Loucy (cell line): Measurements from ENCODE around the gene PLXNB3.
"Not testable (repeated sequence)": the region's sequence is repeated elsewhere in the genome, so short reads cannot be mapped to it uniquely, and the experiment has no call there.

Source experiments
- H2AFZ ChIP-seq: fragments of 200-600 bp; sonication (generic); 2 replicates; pipeline ENCODE4 v1.6.0; 2016; ENCODE audit warnings: antibody characterized with exemption, mild to moderate bottlenecking, low read length, moderate library complexity
- H3F3A ChIP-seq: fragments of 200-600 bp; 2 replicates; pipeline ENCODE4 v1.6.0; 2016; ENCODE audit warnings: antibody characterized with exemption, low read depth, mild to moderate bottlenecking
- H3K27me3 ChIP-seq: fragments of 200-600 bp; sonication (generic); 2 replicates; pipeline ENCODE4 v1.6.1; 2014; ENCODE audit warnings: low read length, mild to moderate bottlenecking; ENCODE audit not compliant: insufficient read depth, poor library complexity, severe bottlenecking
- H3K36me3 ChIP-seq: fragments of 200-600 bp; sonication (generic); 2 replicates; pipeline ENCODE4 v1.6.1; 2016; ENCODE audit warnings: low read length; ENCODE audit not compliant: insufficient read depth
- H3K4me1 ChIP-seq: fragments of 200-600 bp; sonication (generic); 2 replicates; pipeline ENCODE4 v1.5.1; 2014; ENCODE audit warnings: low read length, mild to moderate bottlenecking; ENCODE audit not compliant: insufficient read depth, poor library complexity, severe bottlenecking
- H3K4me2 ChIP-seq: fragments of 200-600 bp; sonication (generic); 2 replicates; pipeline ENCODE4 v1.6.0; 2014; ENCODE audit warnings: antibody characterized with exemption, low read length, low read depth, mild to moderate bottlenecking; ENCODE audit not compliant: poor library complexity, severe bottlenecking
- H3K4me3 ChIP-seq: fragments of 200-600 bp; sonication (generic); 2 replicates; pipeline ENCODE4 v1.5.1; 2014; ENCODE audit warnings: low read length, mild to moderate bottlenecking, mixed read lengths; ENCODE audit not compliant: poor library complexity, severe bottlenecking
- H3K79me2 ChIP-seq: fragments of 200-600 bp; sonication (generic); 2 replicates; pipeline ENCODE4 v1.6.1; 2014; ENCODE audit warnings: low read length; ENCODE audit not compliant: insufficient read depth
- H3K9ac ChIP-seq: fragments of 200-600 bp; sonication (generic); 2 replicates; pipeline ENCODE4 v1.6.0; 2014; ENCODE audit warnings: mild to moderate bottlenecking, low read depth, low read length, moderate library complexity; ENCODE audit not compliant: poor library complexity, severe bottlenecking
- H3K9me2 ChIP-seq: fragments of 200-600 bp; sonication (generic); replicated peaks from 2 replicates; pipeline ENCODE4 v1.6.1; 2016; ENCODE audit warnings: low read depth, low read length, mixed read lengths
- H3K9me3 ChIP-seq: fragments of 200-600 bp; sonication (generic); 2 replicates; pipeline ENCODE4 v1.6.1; 2014; ENCODE audit warnings: mild to moderate bottlenecking, antibody characterized with exemption, low read length, low read depth; ENCODE audit not compliant: insufficient read depth
- H4K20me1 ChIP-seq: fragments of 200-600 bp; sonication (generic); 2 replicates; pipeline ENCODE4 v1.6.0; 2014; ENCODE audit warnings: antibody characterized with exemption, low read length, mild to moderate bottlenecking; ENCODE audit not compliant: insufficient read depth, poor library complexity, severe bottlenecking
- CTCF ChIP-seq: fragments of 200-600 bp; sonication (generic); conservative IDR thresholded peaks from 2 replicates; pipeline ENCODE4 v1.5.1; 2014; ENCODE audit warnings: mild to moderate bottlenecking, antibody characterized with exemption, low read length
- EZH2phosphoT487 ChIP-seq: fragments of 200-600 bp; IDR thresholded peaks from 2 replicates; pipeline ENCODE4 v1.6.1; 2018; ENCODE audit warnings: antibody characterized with exemption, mild to moderate bottlenecking, moderate library complexity, borderline replicate concordance

The PLXNB3 gene

GRCh38 chrX:153739754-153740486 is 24.1 kb upstream of the PLXNB3 start:
- no peak for TF ChIP-seq CTCF
- no peak for TF ChIP-seq EZH2phosphoT487
- Histone ChIP-seq H4K20me1 (no peaks in the 10 kb centered on the region), H3K9me2 (no peaks in the 10 kb centered on the region), H3K9me3 (no peaks in the 10 kb centered on the region), H3K36me3 (no peaks in the 10 kb centered on the region), H3K4me3 (no peak overlapping the region), H2AFZ (no peak overlapping the region), H3K9ac (no peak overlapping the region), H3K4me2 (no peak overlapping the region), H3K27me3 (no peaks in the 10 kb centered on the region), H3K79me2 (no peaks in the 10 kb centered on the region), H3K4me1 (peaks cover 9% of the 10 kb centered on the region), H3F3A (no peaks in the 10 kb centered on the region)

- Histone ChIP-seq H3K9me3 (no peaks in the 10 kb centered on the region), H3K27me3 (no peaks in the 10 kb centered on the region), H3K9me2 (no peaks in the 10 kb centered on the region), H3K9ac (no peak overlapping the region), H3K79me2 (no peaks in the 10 kb centered on the region), H4K20me1 (no peaks in the 10 kb centered on the region), H3K4me2 (no peak overlapping the region), H3K36me3 (no peaks in the 10 kb centered on the region), H2AFZ (no peak overlapping the region), H3K4me3 (no peak overlapping the region), H3K4me1 (peaks cover 5% of the 10 kb centered on the region), H3F3A (no peaks in the 10 kb centered on the region)
- TF ChIP-seq CTCF (no peak), EZH2phosphoT487 (no peak)
Measured at GRCh38 chrX:153740631-153741222, 23.3 kb upstream of the PLXNB3 start.

GRCh38 chrX:153741446-153741845 is 22.6 kb upstream of the PLXNB3 start:
- Histone ChIP-seq H3F3A (no peaks in the 10 kb centered on the region), H3K4me2 (no peak overlapping the region), H3K79me2 (no peaks in the 10 kb centered on the region)

GRCh38 chrX:153742111-153742510 is 21.9 kb upstream of the PLXNB3 start:
- not testable (repeated sequence) for H3K4me1 ChIP-seq, H3K4me2 ChIP-seq, H3K9me3 ChIP-seq, H3K9ac ChIP-seq, H3K9me2 ChIP-seq, H3K36me3 ChIP-seq, H4K20me1 ChIP-seq, H3K4me3 ChIP-seq, H3F3A ChIP-seq, H3K27me3 ChIP-seq, H3K79me2 ChIP-seq, H2AFZ ChIP-seq

More at GRCh38 chrX:153741446-153741845, 22.6 kb upstream of the PLXNB3 start:
- H4K20me1 ChIP-seq, result no peaks in the 10 kb centered on the region
- H3K27me3 ChIP-seq, result no peaks in the 10 kb centered on the region
- H3K4me1 ChIP-seq, result peaks cover 5% of the 10 kb centered on the region
- no peak overlapping the region for H3K4me3 ChIP-seq
- H3K9me2 ChIP-seq, result no peaks in the 10 kb centered on the region
- no peak overlapping the region for H2AFZ ChIP-seq
- H3K9ac ChIP-seq, result no peak overlapping the region
- H3K9me3 ChIP-seq, result no peaks in the 10 kb centered on the region
- TF ChIP-seq EZH2phosphoT487 (no peak), CTCF (no peak)
- no peaks in the 10 kb centered on the region for H3K36me3 ChIP-seq

GRCh38 chrX:153742796-153743467 is 21.1 kb upstream of the PLXNB3 start:
- not testable (repeated sequence) for H3K4me1 ChIP-seq, H3K4me3 ChIP-seq, H4K20me1 ChIP-seq, H3K9me2 ChIP-seq, H3K9ac ChIP-seq, H3K79me2 ChIP-seq, H3K9me3 ChIP-seq, H3K27me3 ChIP-seq, H3K4me2 ChIP-seq, H3K36me3 ChIP-seq, H2AFZ ChIP-seq, H3F3A ChIP-seq
